Aorta (tissue), 5 donors: Measurements from ENCODE around the gene SKI. TPM values are rescaled to one million over a fixed set of nuclear protein-coding genes. Genes with fewer than 3 reads are reported as not detected.

Experiments used
- ATAC-seq: fragments of 200-7000 bp; cut with Tn5 transposase; one replicate; pipeline ENCODE4 v1.9.1; 2022; ENCODE audit warnings: moderate library complexity; ENCODE audit not compliant: low FRiP score
- DNase-seq, 2 donors: peaks; one replicate each; pipeline ENCODE4 v3.0.0-alpha.2; 2020
- H3K27ac ChIP-seq, 2 donors: one replicate each; pipeline ENCODE4 v1.5.1; 2013; ENCODE audit warnings: low read length in 2 of 2, mild to moderate bottlenecking in 2 of 2, moderate library complexity in 2 of 2, control low read depth in 1 of 2, inconsistent platforms in 1 of 2, low read depth in 1 of 2
- H3K27me3 ChIP-seq, 2 donors: one replicate each; pipeline ENCODE4 v1.6.1; 2013; ENCODE audit warnings: control low read depth in 1 of 2, low read length in 1 of 2, mild to moderate bottlenecking in 1 of 2, moderate library complexity in 1 of 2; ENCODE audit not compliant: insufficient read depth in 2 of 2, control insufficient read depth in 1 of 2
- H3K36me3 ChIP-seq, 2 donors: one replicate each; pipeline ENCODE4 v1.6.1; 2013; ENCODE audit warnings: control low read depth in 1 of 2, low read length in 1 of 2, mild to moderate bottlenecking in 1 of 2; ENCODE audit not compliant: insufficient read depth in 2 of 2, control insufficient read depth in 1 of 2
- H3K4me1 ChIP-seq, 2 donors: one replicate each; pipeline ENCODE4 v1.6.1; 2013; ENCODE audit warnings: low read length in 2 of 2, control low read depth in 1 of 2, mild to moderate bottlenecking in 1 of 2, moderate library complexity in 1 of 2; ENCODE audit not compliant: insufficient read depth in 2 of 2, control insufficient read depth in 1 of 2
- H3K4me3 ChIP-seq, 2 donors: one replicate each; pipeline ENCODE4 v1.5.1; 2013; ENCODE audit warnings: low read length in 2 of 2, control low read depth in 1 of 2, mild to moderate bottlenecking in 1 of 2
- H3K9me3 ChIP-seq: one replicate; pipeline ENCODE4 v1.6.1; 2013; ENCODE audit warnings: mild to moderate bottlenecking, low read length; ENCODE audit not compliant: control insufficient read depth
- WGBS, 2 donors: extraction: QIAGEN DNeasy Blood & Tissue Kit; methylation state at CpG; one replicate each; pipeline ENCODE4 v1.1.7; 2013; 5-methylcytosine and 5-hydroxymethylcytosine counted together
- intact Hi-C, 2 donors: fragments of 100-400 bp; cut with DNase I; formaldehyde crosslinking; loops; one replicate each; pipeline versions ENCODE4 v1.14.2 to v1.15.0; 2022
- polyA plus RNA-seq, 2 donors: library from polyadenylated mRNA; stranded (reverse); fragments of 200-250 nt; gene quantifications; one replicate each; pipeline ENCODE4 v1.2.3, GENCODE V29; 2013
- total RNA-seq, 2 donors: library from RNA; stranded (reverse); fragmentation: NEBNext Ultra II Directional; extraction: Animal tissue kit (Norgen Biotek cat#: 25700); gene quantifications; one replicate each; pipeline ENCODE4 v1.2.1, GENCODE V29; 2021
- donor health status: healthy with polysubstance abuse.
- donor health status: Bipolar disorder and iron deficiency.
- donor health status: DM: no; HTN: no; CAD: no.
- donor health status: DM: no; HTN: no; CAD: no.
- donor health status: DM: yes; HTN: yes; CAD: no.

The SKI gene
- total and polyA plus RNA-seq, 4 donors: 20.7 to 129 (median 74.1) TPM

- Histone ChIP-seq H3K36me3 (no peaks in the 10 kb centered on the region), H3K27ac (no peak overlapping the region), H3K4me1 (no peaks in the 10 kb centered on the region), H3K9me3 (no peaks in the 10 kb centered on the region), H3K4me3 (no peak overlapping the region), H3K27me3 (no peaks in the 10 kb centered on the region)
- ATAC-seq (no peak), DNase-seq (peak; percentile 24 to 66)
- WGBS, 2 donors: 94% methylated on average over 29 of the region's 29 CpGs
- intact Hi-C loops: no loop called here
These were observed 116.7 kb downstream of the SKI start for GRCh38 chr1:2344744-2345296.

DNA sequence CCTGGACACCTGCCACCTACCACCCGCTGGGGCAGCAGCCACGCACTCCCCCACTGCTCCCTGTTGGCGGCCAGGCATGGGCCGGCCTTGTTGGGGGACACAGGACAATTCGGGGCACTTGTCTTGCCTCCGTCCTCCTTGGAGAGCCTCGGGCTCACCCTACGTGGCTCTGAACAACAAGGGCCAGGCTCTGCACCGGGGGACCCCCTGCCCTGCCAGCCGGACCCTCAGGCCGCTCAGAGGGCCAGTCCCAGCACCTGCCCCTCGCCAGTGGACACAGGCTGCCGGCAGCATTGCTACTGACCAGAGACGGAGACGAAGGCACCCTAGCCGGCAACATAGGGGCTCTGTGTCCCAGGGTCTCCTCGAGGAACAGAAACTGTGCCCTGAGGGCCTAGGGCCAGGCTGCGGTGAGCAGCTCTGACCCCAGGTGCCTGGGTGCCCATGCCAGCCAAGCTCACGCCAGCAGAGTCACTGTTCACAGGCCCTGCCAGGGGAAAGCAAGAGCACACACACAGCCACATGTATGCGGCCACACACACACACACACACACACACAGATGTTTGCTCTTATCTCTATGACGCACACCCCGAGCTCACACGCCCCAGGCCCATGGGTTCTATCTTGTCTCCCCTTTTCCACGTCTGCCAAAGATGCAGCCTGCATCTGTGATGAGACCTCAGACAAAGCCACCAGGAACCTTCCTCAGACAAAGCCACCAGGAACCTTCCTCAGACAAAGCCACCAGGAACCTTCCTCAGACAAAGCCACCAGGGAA lies 117.4 kb downstream of the SKI start:
- no peaks in the 10 kb centered on the region for H3K36me3 ChIP-seq
- no peak overlapping the region for H3K27ac ChIP-seq
- WGBS, 2 donors: 89 to 92% methylated on average over 24 of the region's 24 CpGs
- no peaks in the 10 kb centered on the region for H3K27me3 ChIP-seq
- intact Hi-C loops: no loop called here
- no peak for ATAC-seq
- no peak overlapping the region for H3K4me3 ChIP-seq
- no peaks in the 10 kb centered on the region for H3K9me3 ChIP-seq
- DNase-seq: peak in 1 of 2 donors; percentile 56
- no peaks in the 10 kb centered on the region for H3K4me1 ChIP-seq

DNA sequence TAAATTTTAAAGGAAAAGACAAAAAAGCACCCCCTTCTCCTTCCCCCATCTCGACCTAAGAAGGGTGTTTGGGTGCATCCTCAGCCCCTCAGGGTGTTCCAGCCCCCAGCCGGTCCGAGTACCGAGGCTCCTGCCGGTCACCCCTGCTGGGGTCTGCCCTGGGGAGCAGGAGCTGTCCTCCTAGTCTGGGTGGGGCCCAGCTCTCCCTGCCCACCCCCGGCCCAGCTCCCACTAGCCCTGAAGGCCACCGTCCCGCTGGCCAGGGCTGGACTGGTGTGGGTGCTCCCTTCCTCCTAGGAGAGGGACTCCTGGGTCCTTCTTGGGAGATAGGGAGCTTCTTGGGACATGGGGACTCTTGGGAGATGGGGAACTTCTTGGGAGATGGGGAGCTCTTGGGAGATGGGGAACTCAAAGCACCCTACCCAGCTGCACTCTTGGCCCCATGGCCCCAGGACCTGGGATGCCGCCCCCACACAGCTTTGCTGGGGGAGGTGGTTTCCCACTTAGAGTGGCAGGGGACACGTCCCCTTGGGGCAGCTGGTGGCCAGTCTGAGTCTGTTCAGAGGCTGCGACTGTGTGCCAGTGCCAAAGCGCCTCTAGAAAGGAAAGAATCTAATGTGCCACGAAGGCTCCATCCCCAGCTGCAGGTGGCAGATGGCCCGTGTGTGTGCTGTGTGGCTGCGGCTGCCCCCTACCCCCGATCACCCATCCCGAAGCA lies 118.7 kb downstream of the SKI start:
- no peak for ATAC-seq
- Histone ChIP-seq H3K27me3 (no peaks in the 10 kb centered on the region), H3K4me1 (no peaks in the 10 kb centered on the region), H3K36me3 (no peaks in the 10 kb centered on the region), H3K27ac (no peak overlapping the region), H3K9me3 (no peaks in the 10 kb centered on the region), H3K4me3 (no peak overlapping the region)
- 89 to 92% methylated on average over 17 of the region's 17 CpGs for WGBS, 2 donors
- DNase-seq: peak in 1 of 2 donors; percentile 48
- intact Hi-C loops: no loop called here

- no peaks in the 10 kb centered on the region for H3K4me1 ChIP-seq
- no peaks in the 10 kb centered on the region for H3K36me3 ChIP-seq
- ATAC-seq (no peak), DNase-seq (peak in 1 of 2 donors; percentile 45)
- no peak overlapping the region for H3K27ac ChIP-seq
- intact Hi-C loops: no loop called here
- H3K4me3 ChIP-seq: no peak overlapping the region
- H3K9me3 ChIP-seq: no peaks in the 10 kb centered on the region
- no peaks in the 10 kb centered on the region for H3K27me3 ChIP-seq
- WGBS, 2 donors: 94 to 98% methylated on average over 13 of the region's 13 CpGs
These were observed 119.3 kb downstream of the SKI start for GRCh38 chr1:2347409-2347785.

DNA sequence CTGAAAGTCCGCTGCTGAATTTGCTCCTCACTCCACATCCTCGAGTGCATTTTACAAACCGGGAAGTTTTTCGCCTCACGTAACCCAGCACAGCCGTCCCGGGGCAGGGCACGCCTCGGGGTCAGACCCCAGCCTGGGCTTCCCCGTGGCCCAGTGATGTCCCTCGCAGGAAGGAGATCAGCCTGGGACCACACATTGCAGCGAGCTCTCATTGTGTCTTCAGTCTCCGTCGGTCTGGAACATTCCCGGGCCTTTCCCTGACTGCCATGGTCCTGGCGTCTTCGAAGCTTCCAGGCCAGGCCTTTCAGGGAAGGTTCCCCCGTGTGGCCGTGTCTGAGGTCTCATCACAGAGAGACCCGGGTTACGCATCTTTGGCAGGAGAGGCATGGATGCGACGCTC lies 119.8 kb downstream of the SKI start:
- DNase-seq: no peak
- intact Hi-C loops: no loop called here

GRCh38 chr1:2348346-2349325 lies 120.5 kb downstream of the SKI start:
- H3K36me3 ChIP-seq: no peaks in the 10 kb centered on the region
- H3K4me3 ChIP-seq: no peak overlapping the region
- no peak overlapping the region for H3K27ac ChIP-seq
- intact Hi-C loops: no loop called here
- no peaks in the 10 kb centered on the region for H3K4me1 ChIP-seq
- no peaks in the 10 kb centered on the region for H3K27me3 ChIP-seq
- H3K9me3 ChIP-seq: no peaks in the 10 kb centered on the region
- DNase-seq: peak in 1 of 2 donors; percentile 61
- WGBS, 2 donors: 87 to 95% methylated on average over 59 of the region's 59 CpGs
- no peak for ATAC-seq

More for the DNA sequence above, 119.8 kb downstream of the SKI start:
- no peak for ATAC-seq
- H3K9me3 ChIP-seq: no peaks in the 10 kb centered on the region
- no peaks in the 10 kb centered on the region for H3K36me3 ChIP-seq
- no peaks in the 10 kb centered on the region for H3K4me1 ChIP-seq
- no peaks in the 10 kb centered on the region for H3K27me3 ChIP-seq
- H3K27ac ChIP-seq: no peak overlapping the region
- WGBS, 2 donors: 91 to 92% methylated on average over 23 of the region's 23 CpGs
- no peak overlapping the region for H3K4me3 ChIP-seq

GRCh38 chr1:2349806-2350205 lies 121.7 kb downstream of the SKI start:
- WGBS, 2 donors: 83 to 86% methylated on average over 9 of the region's 9 CpGs
- H3K9me3 ChIP-seq: no peaks in the 10 kb centered on the region
- peak in 1 of 2 donors; percentile 28 for DNase-seq
- H3K27ac ChIP-seq: no peak overlapping the region
- intact Hi-C loops: no loop called here
- ATAC-seq: no peak
- no peak overlapping the region for H3K4me3 ChIP-seq
- H3K36me3 ChIP-seq: no peaks in the 10 kb centered on the region
- H3K27me3 ChIP-seq: no peaks in the 10 kb centered on the region
- no peaks in the 10 kb centered on the region for H3K4me1 ChIP-seq

- intact Hi-C loops: no loop called here
- WGBS, 2 donors: 92 to 94% methylated on average over 10 of the region's 10 CpGs
- Histone ChIP-seq H3K4me1 (peaks cover 0 to 3% of the 10 kb centered on the region in 2 donors), H3K9me3 (no peaks in the 10 kb centered on the region), H3K27ac (no peak overlapping the region), H3K36me3 (no peaks in the 10 kb centered on the region), H3K27me3 (no peaks in the 10 kb centered on the region), H3K4me3 (no peak overlapping the region)
- no peak for ATAC-seq
- DNase-seq: peak in 1 of 2 donors; percentile 69
These were observed 122.4 kb downstream of the SKI start for GRCh38 chr1:2350501-2350900.
